Activated naive CD8-positive, alpha-beta T cell (primary cell): ENCODE measurements around the gene MLIP.

ENCODE experiments used
- H3K27ac Mint-ChIP-seq: one replicate; pipeline ENCODE4 v1.8.0; 2021; ENCODE audit warnings: mixed read lengths
- H3K27me3 Mint-ChIP-seq: one replicate; pipeline ENCODE4 v1.8.0; 2021; ENCODE audit warnings: mixed read lengths
- H3K36me3 Mint-ChIP-seq: one replicate; pipeline ENCODE4 v1.8.0; 2021; ENCODE audit warnings: mixed read lengths
- H3K4me1 Mint-ChIP-seq: one replicate; pipeline ENCODE4 v1.8.0; 2021; ENCODE audit warnings: low read depth, mixed read lengths
- H3K4me3 Mint-ChIP-seq: one replicate; pipeline ENCODE4 v1.8.0; 2021; ENCODE audit warnings: mild to moderate bottlenecking, mixed read lengths
- H3K9me3 Mint-ChIP-seq: one replicate; pipeline ENCODE4 v1.8.0; 2021; ENCODE audit warnings: low read depth, mixed read lengths

MLIP gene

GRCh38 chr6:54284161-54284860 lies 173.1 kb downstream of the MLIP start:
- Mint-ChIP-seq H3K4me3 (no peak overlapping the region), H3K27me3 (no peaks in the 10 kb centered on the region), H3K27ac (no peak overlapping the region), H3K36me3 (no peaks in the 10 kb centered on the region), H3K9me3 (peaks cover 7% of the 10 kb centered on the region), H3K4me1 (no peaks in the 10 kb centered on the region)

GRCh38 chr6:54285595-54285994 lies 174.4 kb downstream of the MLIP start:
- H3K4me3 Mint-ChIP-seq = no peak overlapping the region
- H3K36me3 Mint-ChIP-seq = no peaks in the 10 kb centered on the region
- no peaks in the 10 kb centered on the region for H3K27me3 Mint-ChIP-seq
- peaks cover 7% of the 10 kb centered on the region for H3K9me3 Mint-ChIP-seq
- no peak overlapping the region for H3K27ac Mint-ChIP-seq
- no peaks in the 10 kb centered on the region for H3K4me1 Mint-ChIP-seq

GRCh38 chr6:54286141-54286540 lies 174.9 kb downstream of the MLIP start:
- H3K36me3 Mint-ChIP-seq = no peaks in the 10 kb centered on the region
- no peak overlapping the region for H3K4me3 Mint-ChIP-seq
- H3K27me3 Mint-ChIP-seq = no peaks in the 10 kb centered on the region
- no peak overlapping the region for H3K27ac Mint-ChIP-seq
- H3K4me1 Mint-ChIP-seq = no peaks in the 10 kb centered on the region
- peaks cover 10% of the 10 kb centered on the region for H3K9me3 Mint-ChIP-seq

- no peaks in the 10 kb centered on the region for H3K4me1 Mint-ChIP-seq
- no peak overlapping the region for H3K27ac Mint-ChIP-seq
- no peak overlapping the region for H3K4me3 Mint-ChIP-seq
- no peaks in the 10 kb centered on the region for H3K36me3 Mint-ChIP-seq
- H3K27me3 Mint-ChIP-seq = no peaks in the 10 kb centered on the region
- H3K9me3 Mint-ChIP-seq = peaks cover 15% of the 10 kb centered on the region
These were observed 177.2 kb downstream of the MLIP start for GRCh38 chr6:54288474-54288873.

- Mint-ChIP-seq H3K27ac (no peak overlapping the region), H3K36me3 (no peaks in the 10 kb centered on the region), H3K4me1 (no peaks in the 10 kb centered on the region)
These were observed 178.2 kb downstream of the MLIP start for GRCh38 chr6:54289426-54289825.

GRCh38 chr6:54291146-54291545 lies 179.9 kb downstream of the MLIP start:
- peaks cover 12% of the 10 kb centered on the region for H3K9me3 Mint-ChIP-seq
- no peak overlapping the region for H3K4me3 Mint-ChIP-seq
- no peaks in the 10 kb centered on the region for H3K27me3 Mint-ChIP-seq
- no peaks in the 10 kb centered on the region for H3K4me1 Mint-ChIP-seq
- peak overlapping the region; percentile 13 for H3K27ac Mint-ChIP-seq
- H3K36me3 Mint-ChIP-seq = no peaks in the 10 kb centered on the region

More at GRCh38 chr6:54289426-54289825, 178.2 kb downstream of the MLIP start:
- no peak overlapping the region for H3K4me3 Mint-ChIP-seq
- H3K9me3 Mint-ChIP-seq = peaks cover 14% of the 10 kb centered on the region
- no peaks in the 10 kb centered on the region for H3K27me3 Mint-ChIP-seq

GRCh38 chr6:54291738-54292137 lies 180.5 kb downstream of the MLIP start:
- no peaks in the 10 kb centered on the region for H3K36me3 Mint-ChIP-seq
- H3K9me3 Mint-ChIP-seq = peaks cover 15% of the 10 kb centered on the region
- no peak overlapping the region for H3K4me3 Mint-ChIP-seq
- H3K27me3 Mint-ChIP-seq = no peaks in the 10 kb centered on the region
- no peak overlapping the region for H3K27ac Mint-ChIP-seq
- H3K4me1 Mint-ChIP-seq = no peaks in the 10 kb centered on the region

- no peaks in the 10 kb centered on the region for H3K4me1 Mint-ChIP-seq
- no peaks in the 10 kb centered on the region for H3K36me3 Mint-ChIP-seq
- H3K9me3 Mint-ChIP-seq = peaks cover 15% of the 10 kb centered on the region
- H3K27ac Mint-ChIP-seq = no peak overlapping the region
- no peak overlapping the region for H3K4me3 Mint-ChIP-seq
- no peaks in the 10 kb centered on the region for H3K27me3 Mint-ChIP-seq
These were observed 183.8 kb downstream of the MLIP start for GRCh38 chr6:54294965-54295532.

- Mint-ChIP-seq H3K9me3 (peaks cover 4% of the 10 kb centered on the region), H3K4me3 (no peak overlapping the region), H3K27me3 (no peaks in the 10 kb centered on the region), H3K36me3 (no peaks in the 10 kb centered on the region), H3K27ac (no peak overlapping the region), H3K4me1 (no peaks in the 10 kb centered on the region)
These were observed 188.5 kb downstream of the MLIP start for GRCh38 chr6:54299542-54300269.

GRCh38 chr6:54301770-54302169 lies 190.5 kb downstream of the MLIP start:
- Mint-ChIP-seq H3K36me3 (no peaks in the 10 kb centered on the region), H3K27ac (no peak overlapping the region), H3K4me3 (no peak overlapping the region), H3K4me1 (no peaks in the 10 kb centered on the region), H3K27me3 (no peaks in the 10 kb centered on the region), H3K9me3 (no peaks in the 10 kb centered on the region)

- no peaks in the 10 kb centered on the region for H3K36me3 Mint-ChIP-seq
- no peaks in the 10 kb centered on the region for H3K9me3 Mint-ChIP-seq
- no peak overlapping the region for H3K4me3 Mint-ChIP-seq
- H3K27ac Mint-ChIP-seq = no peak overlapping the region
- no peaks in the 10 kb centered on the region for H3K27me3 Mint-ChIP-seq
- no peaks in the 10 kb centered on the region for H3K4me1 Mint-ChIP-seq
These were observed 196.2 kb downstream of the MLIP start for GRCh38 chr6:54307439-54307910.

GRCh38 chr6:54308289-54308985 lies 197.2 kb downstream of the MLIP start, which contains the start of gene TINAG:
Gene TINAG (plus strand): TSS chr6:54308441. CDS start chr6:54308551, 110 bp downstream.
- no peak within 1 kb of the TSS for H3K27ac Mint-ChIP-seq
- H3K4me1 Mint-ChIP-seq = no peaks in the 10 kb centered on the region
- H3K36me3 Mint-ChIP-seq = no peaks in the 10 kb centered on the region
- H3K27me3 Mint-ChIP-seq = no peaks in the 10 kb centered on the region
- H3K9me3 Mint-ChIP-seq = no peaks in the 10 kb centered on the region
- no peak within 1 kb of the TSS for H3K4me3 Mint-ChIP-seq

GRCh38 chr6:54308986-54309315 lies 197.7 kb downstream of the MLIP start:
- Mint-ChIP-seq H3K9me3 (no peaks in the 10 kb centered on the region), H3K4me1 (no peaks in the 10 kb centered on the region), H3K27ac (no peak overlapping the region), H3K4me3 (no peak overlapping the region), H3K36me3 (no peaks in the 10 kb centered on the region), H3K27me3 (no peaks in the 10 kb centered on the region)

- H3K4me3 Mint-ChIP-seq = no peak overlapping the region
- H3K27me3 Mint-ChIP-seq = no peaks in the 10 kb centered on the region
These were observed 199.3 kb downstream of the MLIP start for GRCh38 chr6:54310377-54311152.

More at GRCh38 chr6:54310377-54311152, 199.3 kb downstream of the MLIP start:
- H3K36me3 Mint-ChIP-seq = no peaks in the 10 kb centered on the region
- H3K4me1 Mint-ChIP-seq = no peaks in the 10 kb centered on the region
- no peak overlapping the region for H3K27ac Mint-ChIP-seq
- no peaks in the 10 kb centered on the region for H3K9me3 Mint-ChIP-seq
